ENCODE data around the gene ATP2B2.

DNA sequence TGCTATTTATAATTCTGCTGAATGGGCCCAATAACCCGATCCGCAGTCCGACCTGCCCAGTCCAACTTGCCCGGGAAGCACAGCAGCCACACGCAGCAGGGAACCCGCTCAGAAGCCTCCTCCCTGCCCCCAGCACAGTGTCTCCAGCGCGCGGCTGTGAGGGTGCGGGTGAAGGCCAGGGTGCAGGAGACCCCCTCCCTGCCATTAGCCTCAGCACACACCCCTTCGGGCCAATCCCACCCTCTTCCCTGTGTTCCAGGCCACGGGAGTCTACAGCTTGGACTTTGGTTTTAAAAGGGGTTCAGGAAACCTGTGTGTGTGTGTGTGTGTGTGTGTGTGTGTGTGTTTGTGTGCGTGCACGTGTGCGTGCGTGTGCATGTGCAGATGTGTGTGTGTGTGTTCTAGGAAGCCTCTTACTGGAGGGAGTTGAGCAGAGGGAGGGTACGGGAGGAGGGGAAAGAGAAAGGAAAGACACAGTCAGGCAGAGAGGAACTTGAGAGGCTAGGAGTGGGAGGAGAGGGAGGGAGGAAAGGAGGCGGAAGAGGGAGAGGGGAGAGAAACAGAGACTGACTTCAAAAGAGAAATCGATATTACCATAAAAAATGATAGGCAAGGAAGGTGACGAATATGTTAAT, 34.2 kb downstream of the ATP2B2 start:
- TF ChIP-seq TAF7 (optimal IDR thresholded peaks at IDR 0.05; ENCODE audit: borderline replicate concordance, low read depth, low read length) (no peak), ZNF274 (IDR thresholded peaks at IDR 0.05; ENCODE audit: borderline replicate concordance, extremely low read depth, low read length) (no peak), KDM1A (IDR thresholded peaks at IDR 0.05; ENCODE audit: borderline replicate concordance, low read length) (no peak)

All from H1 (cell line).